HEK293 (cell line): ENCODE data around the gene METTL15.

Experiments used
- CTCF ChIA-PET: fragments of 350-600 bp; formaldehyde crosslinking; extraction: SDS; loops from one replicate; lab custom pipeline; 2021; ENCODE audit warnings: antibody characterized with exemption; lab: Yijun Ruan, JAX
- POLR2A ChIA-PET: fragments of 300-600 bp; formaldehyde crosslinking; extraction: SDS; loops from one replicate; lab custom pipeline; 2020; ENCODE audit warnings: antibody characterized with exemption, inconsistent platforms; lab: Yijun Ruan, JAX
- H3K27ac ChIP-seq: fragments of 200-500 bp; sonication (Bioruptor generic); 2 replicates; pipeline ENCODE4 v1.5.1; 2014; ENCODE audit warnings: low read depth, low read length, control low read depth, inconsistent platforms; ENCODE audit errors: extremely low read depth
- H3K36me3 ChIP-seq, 2 experiments: fragments of 200-500 bp in 1 of 2; sonication (Bioruptor generic) in 1 of 2; 1 replicate in 1 of 2; 2 replicates in 1 of 2; pipeline ENCODE4 v1.5.1; 2014 to 2017; ENCODE audit warnings: inconsistent platforms in 2 of 2, low read length in 2 of 2; ENCODE audit not compliant: control insufficient read depth in 2 of 2, insufficient read depth in 1 of 2
- H3K4me1 ChIP-seq: fragments of 200-500 bp; sonication (Bioruptor generic); 2 replicates; pipeline ENCODE4 v1.5.1; 2014; ENCODE audit warnings: mild to moderate bottlenecking, low read length, inconsistent platforms; ENCODE audit not compliant: control insufficient read depth, insufficient read depth
- H3K4me3 ChIP-seq: 2 replicates; pipeline ENCODE4 v1.5.1; 2011; ENCODE audit warnings: low read depth, mild to moderate bottlenecking, control low read depth, low read length, moderate library complexity
- H3K9me3 ChIP-seq: fragments of 200-500 bp; sonication (Bioruptor generic); 2 replicates; pipeline ENCODE4 v1.5.1; 2014; ENCODE audit warnings: low read depth, low read length, inconsistent platforms; ENCODE audit not compliant: control insufficient read depth, insufficient read depth
- HOXA7 ChIP-seq: sonication (generic); formaldehyde crosslinking; IDR thresholded peaks from 2 replicates; pipeline ENCODE4 v1.8.1; 2022; ENCODE audit warnings: missing genetic modification reagents, borderline replicate concordance
- HOXD13 ChIP-seq: sonication (generic); formaldehyde crosslinking; IDR thresholded peaks from 2 replicates; pipeline ENCODE4 v1.8.0; 2022; ENCODE audit warnings: missing genetic modification reagents, borderline replicate concordance
- IKZF3 ChIP-seq: fragments of 450-650 bp; IDR thresholded peaks from 2 replicates; pipeline ENCODE4 v1.5.0; 2018; ENCODE audit warnings: missing biosample characterization, mild to moderate bottlenecking, missing genetic modification characterization, moderate library complexity
- KLF9 ChIP-seq: fragments of 450-650 bp; formaldehyde crosslinking; IDR thresholded peaks from 2 replicates; pipeline ENCODE4 v1.5.1; 2016; ENCODE audit warnings: missing biosample characterization, missing genetic modification characterization, low read depth
- OVOL3 ChIP-seq: fragments of 450-650 bp; formaldehyde crosslinking; IDR thresholded peaks from 2 replicates; pipeline ENCODE4 v1.5.1; 2016; ENCODE audit warnings: missing biosample characterization, missing genetic modification characterization
- PRDM1 ChIP-seq: fragments of 450-650 bp; formaldehyde crosslinking; IDR thresholded peaks from 2 replicates; pipeline ENCODE4; 2016; ENCODE audit warnings: missing biosample characterization, missing genetic modification characterization
- REST ChIP-seq: fragments of 450-650 bp; formaldehyde crosslinking; IDR thresholded peaks from 2 replicates; pipeline ENCODE4 v1.5.1; 2016; ENCODE audit warnings: missing biosample characterization, missing genetic modification characterization
- ZBTB20 ChIP-seq: fragments of 450-650 bp; formaldehyde crosslinking; IDR thresholded peaks from 2 replicates; pipeline ENCODE4 v1.5.1; 2016; ENCODE audit warnings: missing biosample characterization, missing genetic modification characterization
- ZBTB26 ChIP-seq: fragments of 450-650 bp; formaldehyde crosslinking; optimal IDR thresholded peaks from 2 replicates; pipeline ENCODE3; 2016; ENCODE audit warnings: missing biosample characterization, mild to moderate bottlenecking, missing genetic modification characterization
- ZFHX2 ChIP-seq: fragments of 450-650 bp; formaldehyde crosslinking; conservative IDR thresholded peaks from 2 replicates; pipeline ENCODE4 v1.5.1; 2016; ENCODE audit warnings: missing biosample characterization, missing genetic modification characterization
- ZNF10 ChIP-seq: fragments of 450-650 bp; formaldehyde crosslinking; IDR thresholded peaks from 2 replicates; pipeline ENCODE4 v1.5.1; 2017; ENCODE audit warnings: missing biosample characterization, missing genetic modification characterization
- ZNF26 ChIP-seq: fragments of 450-650 bp; formaldehyde crosslinking; IDR thresholded peaks from 2 replicates; pipeline ENCODE4 v1.5.1; 2016; ENCODE audit warnings: missing biosample characterization, missing genetic modification characterization
- ZNF394 ChIP-seq: fragments of 450-650 bp; formaldehyde crosslinking; IDR thresholded peaks from 2 replicates; pipeline ENCODE4 v1.5.1; 2016; ENCODE audit warnings: missing biosample characterization, missing genetic modification characterization, mild to moderate bottlenecking, moderate library complexity, borderline replicate concordance
- ZNF473 ChIP-seq: fragments of 450-650 bp; formaldehyde crosslinking; IDR thresholded peaks from 2 replicates; pipeline ENCODE4 v1.5.1; 2017; ENCODE audit warnings: missing biosample characterization, missing genetic modification characterization
- ZNF48 ChIP-seq: fragments of 450-650 bp; formaldehyde crosslinking; IDR thresholded peaks from 2 replicates; pipeline ENCODE4 v1.5.1; 2016; ENCODE audit warnings: missing biosample characterization, missing genetic modification characterization
- ZNF561 ChIP-seq: fragments of 450-650 bp; IDR thresholded peaks from 2 replicates; pipeline ENCODE4 v1.5.1; 2018; ENCODE audit warnings: missing biosample characterization, missing genetic modification characterization, borderline replicate concordance
- ZNF624 ChIP-seq: fragments of 450-650 bp; formaldehyde crosslinking; IDR thresholded peaks from 2 replicates; pipeline ENCODE4 v1.5.1; 2017; ENCODE audit warnings: missing biosample characterization, missing genetic modification characterization
- ZNF704 ChIP-seq: fragments of 450-650 bp; formaldehyde crosslinking; IDR thresholded peaks from 2 replicates; pipeline ENCODE4 v1.5.1; 2016; ENCODE audit warnings: missing biosample characterization, missing genetic modification characterization
- ZNF843 ChIP-seq: fragments of 450-650 bp; formaldehyde crosslinking; IDR thresholded peaks from 2 replicates; pipeline ENCODE4 v1.5.1; 2016; ENCODE audit warnings: missing biosample characterization, missing genetic modification characterization
- ZSCAN16 ChIP-seq: fragments of 450-650 bp; formaldehyde crosslinking; IDR thresholded peaks from 2 replicates; pipeline ENCODE4 v1.5.1; 2016; ENCODE audit warnings: missing biosample characterization, missing genetic modification characterization

METTL15 gene

GRCh38 chr11:28117712-28118111 lies 9.5 kb downstream of the METTL15 start:
- Histone ChIP-seq H3K36me3 (peaks cover 3 to 24% of the 10 kb centered on the region in 2 experiments; a peak in 2 of 3 replicates), H3K27ac (no peak overlapping the region)
- TF ChIP-seq PRDM1 (tag by site-specific recombination) = peak; percentile 87
- TF ChIP-seq ZNF48 (tag by site-specific recombination) = no peak
- TF ChIP-seq, all 188 proteins: peak for 1
- ChIA-PET POLR2A (interaction anchor here (2.5 kb wide), 1 partner anchor 10 kb away, joined by 10 read pairs; the partner anchor contains the start of genes KIF18A and METTL15), CTCF (interaction anchor here (0.6 to 1.7 kb wide), 2 partner anchors 18 to 400 kb away, joined by 4 read pairs; no protein-coding TSS in a partner anchor)
- no peak overlapping the region for H3K4me3 ChIP-seq
- H3K4me1 ChIP-seq = 0 out of 2 replicates have a peak, but pooled peaks cover 3% of the 10 kb centered on the region
- H3K9me3 ChIP-seq = no peaks in the 10 kb centered on the region

- Histone ChIP-seq H3K9me3 (no peaks in the 10 kb centered on the region), H3K36me3 (peaks cover 0 to 5% of the 10 kb centered on the region in 2 experiments; a peak in 1 of 3 replicates), H3K27ac (no peak overlapping the region), H3K4me1 (0 out of 2 replicates have a peak, but pooled peaks cover 3% of the 10 kb centered on the region), H3K4me3 (no peak overlapping the region)
- ChIA-PET POLR2A (no interaction called here), CTCF (no interaction called here)
- TF ChIP-seq ZNF10 (no peak), ZNF704 (tag by site-specific recombination) (no peak), ZBTB26 (tag by site-specific recombination) (no peak), ZBTB20 (tag by site-specific recombination) (no peak), ZNF473 (tag by site-specific recombination) (no peak), ZNF561 (no peak), IKZF3 (tag by site-specific recombination) (no peak), ZSCAN16 (tag by site-specific recombination) (no peak), ZNF624 (tag by site-specific recombination) (no peak), KLF9 (no peak), ZNF394 (tag by site-specific recombination) (no peak), HOXD13 (CRISPR knock-in tag) (no peak), REST (tag by site-specific recombination) (no peak), OVOL3 (tag by site-specific recombination) (no peak), ZNF843 (no peak), HOXA7 (CRISPR knock-in tag) (no peak), ZNF26 (tag by site-specific recombination) (no peak), ZFHX2 (tag by site-specific recombination) (no peak)
These were observed 15.0 kb downstream of the METTL15 start for GRCh38 chr11:28123151-28123581.
